Gastroesophageal sphincter (tissue), 3 donors: ENCODE results near the gene ALDH18A1.

Experiments used
- CTCF ChIP-seq, 4 experiments: fragments of 200-600 bp in 2 of 4; fragments of 450-650 bp in 2 of 4; sonication (generic) in 1 of 4; IDR thresholded peaks; one replicate each; pipeline ENCODE4 v1.5.1; 2017 to 2019; ENCODE audit warnings: antibody characterized with exemption in 4 of 4, mild to moderate bottlenecking in 2 of 4, moderate library complexity in 2 of 4
- POLR2A ChIP-seq, 2 donors: fragments of 450-650 bp; IDR thresholded peaks; one replicate each; pipeline ENCODE4 v1.6.1; 2017; ENCODE audit warnings: antibody characterized with exemption in 2 of 2, mild to moderate bottlenecking in 2 of 2, moderate library complexity in 1 of 2
- POLR2AphosphoS5 ChIP-seq: sonication (generic); formaldehyde crosslinking; IDR thresholded peaks from one replicate; pipeline ENCODE4 v1.6.1; 2017; ENCODE audit warnings: antibody characterized with exemption

GRCh38 chr10:95567903-95568630 is 88.4 kb downstream of the ALDH18A1 start:
- TF ChIP-seq CTCF (IDR thresholded peaks at IDR 0.05), result no peak
- TF ChIP-seq POLR2A (IDR thresholded peaks at IDR 0.05), result no peak
- TF ChIP-seq POLR2AphosphoS5, result no peak
